IMR-90 (cell line): ENCODE results near the gene ZNFX1. TPM values are rescaled to one million over a fixed set of nuclear protein-coding genes. Genes with fewer than 3 reads are reported as not detected.

Experiments used
- ATAC-seq: fragments of 200-7000 bp; cut with Tn5 transposase; 2 replicates; pipeline ENCODE4 v1.9.1; 2020; ENCODE audit warnings: low read depth, mild to moderate bottlenecking, moderate library complexity
- BruUV-seq: library from RNA; stranded (reverse); fragments of 400-500 nt; replicated peaks from 2 replicates; lab custom pipeline; 2021; lab: Mats Ljungman, UMichigan
- CTCF ChIA-PET: fragments of 300-600 bp; formaldehyde crosslinking; extraction: SDS; loops from one replicate; lab custom pipeline; 2021; ENCODE audit warnings: antibody characterized with exemption; lab: Yijun Ruan, JAX
- POLR2A ChIA-PET: fragments of 300-600 bp; sonication (Branson Sonifier 250); formaldehyde crosslinking; loops from one replicate; lab custom pipeline; 2022; ENCODE audit warnings: antibody characterized with exemption; ENCODE audit not compliant: unreplicated experiment; lab: Charles Lee
- DNase-seq: peaks from one replicate; pipeline ENCODE4 v3.0.0; 2013
- H2AFZ ChIP-seq: replicated peaks from 2 replicates; pipeline ENCODE3; 2013; ENCODE audit warnings: low read length, mild to moderate bottlenecking; ENCODE audit not compliant: poor library complexity
- H2AK5ac ChIP-seq: 2 replicates; pipeline ENCODE4 v1.6.1; 2013; ENCODE audit warnings: low read depth, low read length, inconsistent platforms
- H2AK9ac ChIP-seq: replicated peaks from 2 replicates; pipeline ENCODE3; 2013; ENCODE audit warnings: mild to moderate bottlenecking, low read depth, low read length, moderate library complexity; ENCODE audit not compliant: poor library complexity
- H2BK120ac ChIP-seq: 2 replicates; pipeline ENCODE4 v1.6.1; 2013; ENCODE audit warnings: low read depth, low read length, inconsistent platforms
- H2BK15ac ChIP-seq: 3 replicates; pipeline ENCODE4 v1.6.1; 2013; ENCODE audit warnings: low read depth, low read length, inconsistent platforms
- H2BK20ac ChIP-seq: 2 replicates; pipeline ENCODE4 v1.6.1; 2013; ENCODE audit warnings: low read depth, mild to moderate bottlenecking, inconsistent platforms, low read length, moderate library complexity
- H2BK5ac ChIP-seq: 2 replicates; pipeline ENCODE4 v1.6.1; 2013; ENCODE audit warnings: mild to moderate bottlenecking, low read depth, low read length, inconsistent platforms; ENCODE audit not compliant: poor library complexity, severe bottlenecking
- H3K14ac ChIP-seq: replicated peaks from 2 replicates; pipeline ENCODE4 v1.6.1; 2013; ENCODE audit warnings: low read depth, low read length, inconsistent platforms
- H3K18ac ChIP-seq: 2 replicates; pipeline ENCODE4 v1.6.1; 2013; ENCODE audit warnings: low read depth, low read length, control low read depth
- H3K23ac ChIP-seq: 2 replicates; pipeline ENCODE4 v1.6.1; 2013; ENCODE audit warnings: low read depth, low read length, inconsistent platforms
- H3K27ac ChIP-seq: 2 replicates; pipeline ENCODE4 v1.5.1; 2013; ENCODE audit warnings: mild to moderate bottlenecking, control low read depth, low read length; ENCODE audit not compliant: insufficient read depth
- H3K27me3 ChIP-seq: 2 replicates; pipeline ENCODE4 v1.6.1; 2013; ENCODE audit warnings: low read length; ENCODE audit not compliant: control insufficient read depth, insufficient read depth
- H3K36me3 ChIP-seq: 2 replicates; pipeline ENCODE4 v1.6.1; 2013; ENCODE audit warnings: low read length, mixed read lengths; ENCODE audit not compliant: control insufficient read depth, insufficient read depth
- H3K4ac ChIP-seq: 2 replicates; pipeline ENCODE4 v1.6.1; 2013; ENCODE audit warnings: low read depth, low read length, inconsistent platforms
- H3K4me1 ChIP-seq: 2 replicates; pipeline ENCODE4 v1.6.1; 2013; ENCODE audit warnings: low read length, mixed read lengths; ENCODE audit not compliant: control insufficient read depth, insufficient read depth
- H3K4me2 ChIP-seq: 2 replicates; pipeline ENCODE4 v1.6.1; 2013; ENCODE audit warnings: low read depth, mild to moderate bottlenecking, control low read depth, low read length, moderate library complexity
- H3K4me3 ChIP-seq: 2 replicates; pipeline ENCODE4 v1.5.1; 2013; ENCODE audit warnings: low read depth, mild to moderate bottlenecking, control low read depth, low read length, moderate library complexity; ENCODE audit not compliant: insufficient read depth
- H3K56ac ChIP-seq: 2 replicates; pipeline ENCODE4 v1.6.1; 2013; ENCODE audit warnings: low read length, inconsistent platforms; ENCODE audit not compliant: insufficient read depth; ENCODE audit errors: extremely low read depth
- H3K79me1 ChIP-seq, 2 experiments: 2 replicates each; pipeline ENCODE4 v1.6.1; 2013; ENCODE audit warnings: low read length in 2 of 2, inconsistent platforms in 1 of 2, low read depth in 1 of 2
- H3K9ac ChIP-seq: 2 replicates; pipeline ENCODE4 v1.6.1; 2013; ENCODE audit warnings: low read depth, low read length, control low read depth
- H3K9me1 ChIP-seq: 2 replicates; pipeline ENCODE4 v1.6.1; 2013; ENCODE audit warnings: low read length, inconsistent platforms; ENCODE audit not compliant: insufficient read depth
- H3K9me3 ChIP-seq: 2 replicates; pipeline ENCODE4 v1.6.1; 2013; ENCODE audit warnings: low read length; ENCODE audit not compliant: control insufficient read depth, insufficient read depth
- H4K20me1 ChIP-seq: 2 replicates; pipeline ENCODE4 v1.6.1; 2013; ENCODE audit warnings: low read length, inconsistent platforms; ENCODE audit not compliant: insufficient read depth
- H4K5ac ChIP-seq: 2 replicates; pipeline ENCODE4 v1.6.1; 2013; ENCODE audit warnings: mild to moderate bottlenecking, low read depth, low read length, control low read depth
- H4K8ac ChIP-seq, 2 experiments: 2 replicates each; pipeline ENCODE4 v1.6.1; 2013; ENCODE audit warnings: low read depth in 2 of 2, low read length in 2 of 2, control low read depth in 1 of 2, inconsistent platforms in 1 of 2
- H4K91ac ChIP-seq: 2 replicates; pipeline ENCODE4 v1.6.1; 2013; ENCODE audit warnings: low read depth, low read length, inconsistent platforms; ENCODE audit not compliant: insufficient read depth
- MXI1 ChIP-seq: IDR thresholded peaks from 2 replicates; pipeline ENCODE4 v1.6.1; 2012; ENCODE audit warnings: low read depth, mild to moderate bottlenecking, low read length, moderate library complexity, borderline replicate concordance
- RCOR1 ChIP-seq: IDR thresholded peaks from 2 replicates; pipeline ENCODE4 v1.6.1; 2012; ENCODE audit warnings: mild to moderate bottlenecking, low read length, improper control_type of control experiment; ENCODE audit not compliant: insufficient replicate concordance
- WGBS, 2 experiments: methylation state at CpG; one replicate each; pipeline versions ENCODE4 v1.1.5 to v1.1.7; 2013; ENCODE audit warnings: missing lambda C conversion rate in 2 of 2; ENCODE audit not compliant: insufficient read length in 1 of 2; ENCODE audit errors: extremely low coverage in 2 of 2; 5-methylcytosine and 5-hydroxymethylcytosine counted together
- dilution Hi-C: fragments of 300-500 bp; cut with HindIII; formaldehyde crosslinking; loops from one replicate; pipeline ENCODE4 v1.14.3; 2018; ENCODE audit warnings: low sequenced_read_pairs; ENCODE audit not compliant: unreplicated experiment
- in situ Hi-C: fragments of 300-500 bp; cut with MboI; formaldehyde crosslinking; loops from 3 replicates; pipeline ENCODE4 v1.14.3; 2019; ENCODE audit warnings: low sequenced_read_pairs, inconsistent platforms, mixed read lengths
- intact Hi-C: fragments of 100-400 bp; cut with micrococcal nuclease; formaldehyde crosslinking; loops from 2 replicates; pipeline ENCODE4 v1.10.0; 2022
- polyA plus RNA-seq, 3 experiments: library from polyadenylated mRNA; depleted of rRNA; stranded (reverse); fragments of >200 nt; gene quantifications; 2 replicates each; pipeline ENCODE4 v1.2.3, GENCODE V29; 2012; ENCODE audit warnings: low replicate concordance in 1 of 3
- total RNA-seq: library from RNA; depleted of rRNA; stranded (reverse); fragments of >200 nt; gene quantifications from 2 replicates; pipeline ENCODE4 v1.2.3, GENCODE V29; 2012
- TF ChIP-seq, protein P1 (sequence below): fragments of 150-350 bp; IDR thresholded peaks from 2 replicates; pipeline ENCODE4 v1.6.1; 2017; ENCODE audit warnings: mild to moderate bottlenecking, antibody characterized with exemption, low read length, low read depth

Gene ZNFX1
- total and polyA plus RNA-seq, 2 of the 4 experiments (the other 2 are of a cell fraction), result 10.9 to 60.9 TPM

GRCh38 chr20:49268600-49269365 lies 9.1 kb downstream of the ZNFX1 start:
- Histone ChIP-seq H3K18ac (no peak overlapping the region), H3K4me3 (no peak overlapping the region), H3K56ac (no peak overlapping the region), H2AK5ac (no peak overlapping the region), H3K36me3 (peaks cover 40% of the 10 kb centered on the region), H3K4me1 (peaks cover 1% of the 10 kb centered on the region; the same call in 1 of the 2 replicates), H2BK120ac (no peak overlapping the region), H3K79me1 (peaks cover 31 to 65% of the 10 kb centered on the region in 2 experiments), H2AK9ac (no peak overlapping the region), H3K9me1 (peaks cover 18% of the 10 kb centered on the region), H3K4ac (no peak overlapping the region), H3K9ac (no peak overlapping the region), H4K5ac (no peak overlapping the region), H2BK5ac (peak overlapping the region; percentile 75), H4K91ac (no peak overlapping the region), H4K20me1 (peaks cover 71% of the 10 kb centered on the region), H3K4me2 (peak overlapping the region; percentile 49; the same call in 1 of the 2 replicates), H3K27ac (no peak overlapping the region), H3K23ac (no peak overlapping the region), H3K14ac (no peak overlapping the region), H2AFZ (no peak overlapping the region), H3K9me3 (no peaks in the 10 kb centered on the region), H3K27me3 (no peaks in the 10 kb centered on the region), H4K8ac (no peak overlapping the region), H2BK20ac (no peak overlapping the region), H2BK15ac (no peak overlapping the region)
- ATAC-seq, result peak; percentile 89
- intact Hi-C loops, result loop anchor here (1.0 kb wide), 1 partner anchor 8 kb away; no protein-coding TSS in a partner anchor
- in situ Hi-C loops, result no loop called here
- ChIA-PET POLR2A (no interaction called here), CTCF (no interaction called here)
- dilution Hi-C loops, result no loop called here
- BruUV-seq, result no TSS peak
- WGBS, 2 experiments, result no CpG with 5 or more reads among the region's 1 CpG
- peak; percentile 81 for DNase-seq
- TF ChIP-seq, protein P1, sequence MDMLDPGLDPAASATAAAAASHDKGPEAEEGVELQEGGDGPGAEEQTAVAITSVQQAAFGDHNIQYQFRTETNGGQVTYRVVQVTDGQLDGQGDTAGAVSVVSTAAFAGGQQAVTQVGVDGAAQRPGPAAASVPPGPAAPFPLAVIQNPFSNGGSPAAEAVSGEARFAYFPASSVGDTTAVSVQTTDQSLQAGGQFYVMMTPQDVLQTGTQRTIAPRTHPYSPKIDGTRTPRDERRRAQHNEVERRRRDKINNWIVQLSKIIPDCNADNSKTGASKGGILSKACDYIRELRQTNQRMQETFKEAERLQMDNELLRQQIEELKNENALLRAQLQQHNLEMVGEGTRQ, result no peak
- 0 out of 2 replicates have a peak, but pooled peaks have one; percentile 40 for TF ChIP-seq MXI1
- no peak for TF ChIP-seq RCOR1
